IMR-90 (cell line): ENCODE results near the gene KCNT2. TPM values are rescaled to one million over a fixed set of nuclear protein-coding genes. Genes with fewer than 3 reads are reported as not detected.

ENCODE experiments used
- ATAC-seq: fragments of 200-7000 bp; cut with Tn5 transposase; 2 replicates; pipeline ENCODE4 v1.9.1; 2020; ENCODE audit warnings: low read depth, mild to moderate bottlenecking, moderate library complexity
- BruUV-seq: library from RNA; stranded (reverse); fragments of 400-500 nt; replicated peaks from 2 replicates; lab custom pipeline; 2021; lab: Mats Ljungman, UMichigan
- CTCF ChIA-PET: fragments of 300-600 bp; formaldehyde crosslinking; extraction: SDS; loops from one replicate; lab custom pipeline; 2021; ENCODE audit warnings: antibody characterized with exemption; lab: Yijun Ruan, JAX
- POLR2A ChIA-PET: fragments of 300-600 bp; sonication (Branson Sonifier 250); formaldehyde crosslinking; loops from one replicate; lab custom pipeline; 2022; ENCODE audit warnings: antibody characterized with exemption; ENCODE audit not compliant: unreplicated experiment; lab: Charles Lee
- DNase-seq: peaks from one replicate; pipeline ENCODE4 v3.0.0; 2013
- H2AFZ ChIP-seq: replicated peaks from 2 replicates; pipeline ENCODE3; 2013; ENCODE audit warnings: low read length, mild to moderate bottlenecking; ENCODE audit not compliant: poor library complexity
- H2AK5ac ChIP-seq: 2 replicates; pipeline ENCODE4 v1.6.1; 2013; ENCODE audit warnings: low read depth, low read length, inconsistent platforms
- H2AK9ac ChIP-seq: replicated peaks from 2 replicates; pipeline ENCODE3; 2013; ENCODE audit warnings: mild to moderate bottlenecking, low read depth, low read length, moderate library complexity; ENCODE audit not compliant: poor library complexity
- H2BK120ac ChIP-seq: 2 replicates; pipeline ENCODE4 v1.6.1; 2013; ENCODE audit warnings: low read depth, low read length, inconsistent platforms
- H2BK15ac ChIP-seq: 3 replicates; pipeline ENCODE4 v1.6.1; 2013; ENCODE audit warnings: low read depth, low read length, inconsistent platforms
- H2BK20ac ChIP-seq: 2 replicates; pipeline ENCODE4 v1.6.1; 2013; ENCODE audit warnings: low read depth, mild to moderate bottlenecking, inconsistent platforms, low read length, moderate library complexity
- H2BK5ac ChIP-seq: 2 replicates; pipeline ENCODE4 v1.6.1; 2013; ENCODE audit warnings: mild to moderate bottlenecking, low read depth, low read length, inconsistent platforms; ENCODE audit not compliant: poor library complexity, severe bottlenecking
- H3K14ac ChIP-seq: replicated peaks from 2 replicates; pipeline ENCODE4 v1.6.1; 2013; ENCODE audit warnings: low read depth, low read length, inconsistent platforms
- H3K18ac ChIP-seq: 2 replicates; pipeline ENCODE4 v1.6.1; 2013; ENCODE audit warnings: low read depth, low read length, control low read depth
- H3K23ac ChIP-seq: 2 replicates; pipeline ENCODE4 v1.6.1; 2013; ENCODE audit warnings: low read depth, low read length, inconsistent platforms
- H3K27ac ChIP-seq: 2 replicates; pipeline ENCODE4 v1.5.1; 2013; ENCODE audit warnings: mild to moderate bottlenecking, control low read depth, low read length; ENCODE audit not compliant: insufficient read depth
- H3K27me3 ChIP-seq: 2 replicates; pipeline ENCODE4 v1.6.1; 2013; ENCODE audit warnings: low read length; ENCODE audit not compliant: control insufficient read depth, insufficient read depth
- H3K36me3 ChIP-seq: 2 replicates; pipeline ENCODE4 v1.6.1; 2013; ENCODE audit warnings: low read length, mixed read lengths; ENCODE audit not compliant: control insufficient read depth, insufficient read depth
- H3K4ac ChIP-seq: 2 replicates; pipeline ENCODE4 v1.6.1; 2013; ENCODE audit warnings: low read depth, low read length, inconsistent platforms
- H3K4me1 ChIP-seq: 2 replicates; pipeline ENCODE4 v1.6.1; 2013; ENCODE audit warnings: low read length, mixed read lengths; ENCODE audit not compliant: control insufficient read depth, insufficient read depth
- H3K4me2 ChIP-seq: 2 replicates; pipeline ENCODE4 v1.6.1; 2013; ENCODE audit warnings: low read depth, mild to moderate bottlenecking, control low read depth, low read length, moderate library complexity
- H3K4me3 ChIP-seq: 2 replicates; pipeline ENCODE4 v1.5.1; 2013; ENCODE audit warnings: low read depth, mild to moderate bottlenecking, control low read depth, low read length, moderate library complexity; ENCODE audit not compliant: insufficient read depth
- H3K56ac ChIP-seq: 2 replicates; pipeline ENCODE4 v1.6.1; 2013; ENCODE audit warnings: low read length, inconsistent platforms; ENCODE audit not compliant: insufficient read depth; ENCODE audit errors: extremely low read depth
- H3K79me1 ChIP-seq, 2 experiments: 2 replicates each; pipeline ENCODE4 v1.6.1; 2013; ENCODE audit warnings: low read length in 2 of 2, inconsistent platforms in 1 of 2, low read depth in 1 of 2
- H3K9ac ChIP-seq: 2 replicates; pipeline ENCODE4 v1.6.1; 2013; ENCODE audit warnings: low read depth, low read length, control low read depth
- H3K9me1 ChIP-seq: 2 replicates; pipeline ENCODE4 v1.6.1; 2013; ENCODE audit warnings: low read length, inconsistent platforms; ENCODE audit not compliant: insufficient read depth
- H3K9me3 ChIP-seq: 2 replicates; pipeline ENCODE4 v1.6.1; 2013; ENCODE audit warnings: low read length; ENCODE audit not compliant: control insufficient read depth, insufficient read depth
- H4K20me1 ChIP-seq: 2 replicates; pipeline ENCODE4 v1.6.1; 2013; ENCODE audit warnings: low read length, inconsistent platforms; ENCODE audit not compliant: insufficient read depth
- H4K5ac ChIP-seq: 2 replicates; pipeline ENCODE4 v1.6.1; 2013; ENCODE audit warnings: mild to moderate bottlenecking, low read depth, low read length, control low read depth
- H4K8ac ChIP-seq, 2 experiments: 2 replicates each; pipeline ENCODE4 v1.6.1; 2013; ENCODE audit warnings: low read depth in 2 of 2, low read length in 2 of 2, control low read depth in 1 of 2, inconsistent platforms in 1 of 2
- H4K91ac ChIP-seq: 2 replicates; pipeline ENCODE4 v1.6.1; 2013; ENCODE audit warnings: low read depth, low read length, inconsistent platforms; ENCODE audit not compliant: insufficient read depth
- CEBPB ChIP-seq: IDR thresholded peaks from 2 replicates; pipeline ENCODE4 v1.6.1; 2012; ENCODE audit warnings: low read depth, low read length, improper control_type of control experiment
- CHD1 ChIP-seq: IDR thresholded peaks from 2 replicates; pipeline ENCODE4 v1.6.1; 2012; ENCODE audit warnings: low read depth, low read length, improper control_type of control experiment
- CTCF ChIP-seq: conservative IDR thresholded peaks from 2 replicates; pipeline ENCODE4 v1.5.1; 2012; ENCODE audit warnings: mild to moderate bottlenecking, low read depth, low read length, improper control_type of control experiment
- FOS ChIP-seq: fragments of 150-350 bp; IDR thresholded peaks from 2 replicates; pipeline ENCODE4 v1.6.1; 2016; ENCODE audit warnings: low read depth, low read length
- MAFK ChIP-seq: IDR thresholded peaks from 2 replicates; pipeline ENCODE4 v1.6.1; 2012; ENCODE audit warnings: low read depth, low read length, improper control_type of control experiment
- MAZ ChIP-seq: IDR thresholded peaks from 2 replicates; pipeline ENCODE4 v1.6.1; 2012; ENCODE audit warnings: low read depth, mild to moderate bottlenecking, low read length, improper control_type of control experiment, moderate library complexity, borderline replicate concordance
- MXI1 ChIP-seq: IDR thresholded peaks from 2 replicates; pipeline ENCODE4 v1.6.1; 2012; ENCODE audit warnings: low read depth, mild to moderate bottlenecking, low read length, moderate library complexity, borderline replicate concordance
- NFE2L2 ChIP-seq: fragments of 150-350 bp; IDR thresholded peaks from 2 replicates; pipeline ENCODE4 v1.6.1; 2016; ENCODE audit warnings: low read depth, mild to moderate bottlenecking, low read length
- RAD21 ChIP-seq: IDR thresholded peaks from 2 replicates; pipeline ENCODE4 v1.6.1; 2012; ENCODE audit warnings: low read length, improper control_type of control experiment
- RCOR1 ChIP-seq: IDR thresholded peaks from 2 replicates; pipeline ENCODE4 v1.6.1; 2012; ENCODE audit warnings: mild to moderate bottlenecking, low read length, improper control_type of control experiment; ENCODE audit not compliant: insufficient replicate concordance
- RFX5 ChIP-seq: IDR thresholded peaks from 2 replicates; pipeline ENCODE4 v1.8.0; 2012; ENCODE audit warnings: low read depth, mild to moderate bottlenecking, low read length, moderate library complexity
- SMC3 ChIP-seq: fragments of 150-350 bp; IDR thresholded peaks from 2 replicates; pipeline ENCODE4 v1.6.1; 2016; ENCODE audit warnings: low read depth, mild to moderate bottlenecking, antibody characterized with exemption, low read length, moderate library complexity
- WGBS, 2 experiments: methylation state at CpG; one replicate each; pipeline versions ENCODE4 v1.1.5 to v1.1.7; 2013; ENCODE audit warnings: missing lambda C conversion rate in 2 of 2; ENCODE audit not compliant: insufficient read length in 1 of 2; ENCODE audit errors: extremely low coverage in 2 of 2; 5-methylcytosine and 5-hydroxymethylcytosine counted together
- dilution Hi-C: fragments of 300-500 bp; cut with HindIII; formaldehyde crosslinking; loops from one replicate; pipeline ENCODE4 v1.14.3; 2018; ENCODE audit warnings: low sequenced_read_pairs; ENCODE audit not compliant: unreplicated experiment
- in situ Hi-C: fragments of 300-500 bp; cut with MboI; formaldehyde crosslinking; loops from 3 replicates; pipeline ENCODE4 v1.14.3; 2019; ENCODE audit warnings: low sequenced_read_pairs, inconsistent platforms, mixed read lengths
- intact Hi-C: fragments of 100-400 bp; cut with micrococcal nuclease; formaldehyde crosslinking; loops from 2 replicates; pipeline ENCODE4 v1.10.0; 2022
- polyA plus RNA-seq, 3 experiments: library from polyadenylated mRNA; depleted of rRNA; stranded (reverse); fragments of >200 nt; gene quantifications; 2 replicates each; pipeline ENCODE4 v1.2.3, GENCODE V29; 2012; ENCODE audit warnings: low replicate concordance in 1 of 3
- total RNA-seq: library from RNA; depleted of rRNA; stranded (reverse); fragments of >200 nt; gene quantifications from 2 replicates; pipeline ENCODE4 v1.2.3, GENCODE V29; 2012
- TF ChIP-seq, protein P1 (sequence below): fragments of 150-350 bp; IDR thresholded peaks from 2 replicates; pipeline ENCODE4 v1.6.1; 2016; ENCODE audit warnings: low read depth, mild to moderate bottlenecking, low read length, moderate library complexity, borderline replicate concordance
- TF ChIP-seq, protein P2 (sequence below): fragments of 150-350 bp; IDR thresholded peaks from 2 replicates; pipeline ENCODE4 v1.6.1; 2017; ENCODE audit warnings: mild to moderate bottlenecking, antibody characterized with exemption, low read length, low read depth

KCNT2 gene
- total and polyA plus RNA-seq, 2 of the 4 experiments (the other 2 are of a cell fraction), result 0.22 to 0.72 TPM

- Histone ChIP-seq H3K27me3 (no peaks in the 10 kb centered on the region), H2AFZ (no peak overlapping the region), H3K23ac (no peak overlapping the region), H3K4ac (no peak overlapping the region), H3K79me1 (no peaks in the 10 kb centered on the region), H3K9me3 (no peaks in the 10 kb centered on the region), H2BK20ac (no peak overlapping the region), H3K14ac (no peak overlapping the region), H3K56ac (no peak overlapping the region), H2BK120ac (no peak overlapping the region), H3K27ac (no peak overlapping the region), H2BK5ac (no peak overlapping the region), H3K9ac (no peak overlapping the region), H3K36me3 (no peaks in the 10 kb centered on the region), H3K4me3 (no peak overlapping the region), H3K4me2 (no peak overlapping the region), H4K5ac (no peak overlapping the region), H3K18ac (no peak overlapping the region), H2BK15ac (no peak overlapping the region), H4K20me1 (no peaks in the 10 kb centered on the region), H2AK5ac (no peak overlapping the region), H4K8ac (no peak overlapping the region), H2AK9ac (no peak overlapping the region), H4K91ac (no peak overlapping the region), H3K9me1 (no peaks in the 10 kb centered on the region), H3K4me1 (no peaks in the 10 kb centered on the region)
- in situ Hi-C loops (no loop called here), intact Hi-C loops (loop anchor here (5.0 kb wide), 1 partner anchor 33 kb away; no protein-coding TSS in a partner anchor), dilution Hi-C loops (no loop called here)
- ATAC-seq (no peak), DNase-seq (no peak)
- WGBS, 2 experiments, result no CpG with 5 or more reads among the region's 3 CpGs
- CTCF ChIA-PET, result no interaction called here
- BruUV-seq, result no TSS peak
- TF ChIP-seq NFE2L2 (no peak), RFX5 (no peak), MAZ (no peak), MXI1 (no peak), RCOR1 (no peak), FOS (no peak), CTCF (no peak), CHD1 (no peak), CEBPB (no peak), SMC3 (no peak), RAD21 (no peak), MAFK (no peak)
- TF ChIP-seq, protein P1, sequence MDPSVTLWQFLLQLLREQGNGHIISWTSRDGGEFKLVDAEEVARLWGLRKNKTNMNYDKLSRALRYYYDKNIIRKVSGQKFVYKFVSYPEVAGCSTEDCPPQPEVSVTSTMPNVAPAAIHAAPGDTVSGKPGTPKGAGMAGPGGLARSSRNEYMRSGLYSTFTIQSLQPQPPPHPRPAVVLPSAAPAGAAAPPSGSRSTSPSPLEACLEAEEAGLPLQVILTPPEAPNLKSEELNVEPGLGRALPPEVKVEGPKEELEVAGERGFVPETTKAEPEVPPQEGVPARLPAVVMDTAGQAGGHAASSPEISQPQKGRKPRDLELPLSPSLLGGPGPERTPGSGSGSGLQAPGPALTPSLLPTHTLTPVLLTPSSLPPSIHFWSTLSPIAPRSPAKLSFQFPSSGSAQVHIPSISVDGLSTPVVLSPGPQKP, result no peak
- TF ChIP-seq, protein P2, sequence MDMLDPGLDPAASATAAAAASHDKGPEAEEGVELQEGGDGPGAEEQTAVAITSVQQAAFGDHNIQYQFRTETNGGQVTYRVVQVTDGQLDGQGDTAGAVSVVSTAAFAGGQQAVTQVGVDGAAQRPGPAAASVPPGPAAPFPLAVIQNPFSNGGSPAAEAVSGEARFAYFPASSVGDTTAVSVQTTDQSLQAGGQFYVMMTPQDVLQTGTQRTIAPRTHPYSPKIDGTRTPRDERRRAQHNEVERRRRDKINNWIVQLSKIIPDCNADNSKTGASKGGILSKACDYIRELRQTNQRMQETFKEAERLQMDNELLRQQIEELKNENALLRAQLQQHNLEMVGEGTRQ, result no peak
- POLR2A ChIA-PET, result no interaction called here
These were observed 284.4 kb downstream of the KCNT2 start for GRCh38 chr1:196323869-196324268.
